ENCODE results near the gene FBN2. TPM values are rescaled to one million over a fixed set of nuclear protein-coding genes. Genes with fewer than 3 reads are reported as not detected.
A peak's percentile ranks its signal among the peaks of the same experiment; 100 is the strongest.
"Not testable (repeated sequence)": the region's sequence is repeated elsewhere in the genome, so short reads cannot be mapped to it uniquely, and the experiment has no call there.

FBN2 gene
- total and polyA plus RNA-seq, 2 of the 4 experiments (the other 2 are of a cell fraction): 26.7 to 69.0 TPM

DNA sequence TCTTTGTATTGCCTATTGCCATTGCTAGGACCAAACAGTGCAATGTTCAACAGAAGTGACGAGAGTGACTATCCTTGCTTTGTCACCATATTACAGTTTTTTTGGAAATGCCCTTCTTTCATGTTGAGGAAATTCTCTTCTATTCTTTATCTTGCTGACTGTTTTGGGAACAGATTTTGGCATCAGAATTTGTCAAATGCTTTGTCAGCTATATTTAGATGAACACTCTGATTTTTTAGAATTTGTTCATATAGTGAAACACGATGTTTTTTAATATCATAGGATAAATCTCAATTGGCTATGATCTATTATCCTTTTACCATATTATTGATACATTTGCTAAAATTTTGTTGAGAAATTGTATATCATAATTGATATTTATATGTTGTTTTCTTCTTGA, 31.4 kb downstream of the FBN2 start:
- ChIA-PET POLR2A (ENCODE audit: unreplicated experiment) (no interaction called here), CTCF (no interaction called here)
- Histone ChIP-seq H2AK5ac (ENCODE audit: low read depth, low read length) (no peak overlapping the region), H2BK20ac (ENCODE audit: low read depth, low read length) (no peak overlapping the region), H4K5ac (ENCODE audit: low read depth, low read length) (no peak overlapping the region), H3K4me2 (ENCODE audit: low read depth, low read length) (no peak overlapping the region), H3K9me3 (ENCODE audit: control insufficient read depth, insufficient read depth, low read length) (no peaks in the 10 kb centered on the region), H3K9ac (ENCODE audit: low read depth, low read length) (no peak overlapping the region), H3K27me3 (ENCODE audit: control insufficient read depth, insufficient read depth, low read length) (no peaks in the 10 kb centered on the region), H3K4me3 (ENCODE audit: insufficient read depth, low read depth, low read length) (no peak overlapping the region), H2AK9ac (replicated peaks; ENCODE audit: low read depth, low read length, poor library complexity) (no peak overlapping the region), H3K36me3 (ENCODE audit: control insufficient read depth, insufficient read depth, low read length) (peaks cover 6% of the 10 kb centered on the region; the same call in 1 of the 2 replicates), H3K23ac (ENCODE audit: low read depth, low read length) (no peak overlapping the region), H4K20me1 (ENCODE audit: insufficient read depth, low read length) (no peaks in the 10 kb centered on the region), H3K18ac (ENCODE audit: low read depth, low read length) (no peak overlapping the region), H3K27ac (ENCODE audit: insufficient read depth, low read length) (no peak overlapping the region), H2AFZ (replicated peaks; ENCODE audit: low read length, poor library complexity) (no peak overlapping the region), H3K14ac (replicated peaks; ENCODE audit: low read depth, low read length) (no peak overlapping the region), H2BK120ac (ENCODE audit: low read depth, low read length) (no peak overlapping the region), H3K56ac (ENCODE audit: extremely low read depth, insufficient read depth, low read length) (no peak overlapping the region), H3K9me1 (ENCODE audit: insufficient read depth, low read length) (no peaks in the 10 kb centered on the region), H4K8ac (ENCODE audit: low read depth in 2 of 2, low read length in 2 of 2) (no peak overlapping the region), H2BK5ac (ENCODE audit: low read depth, low read length, poor library complexity, severe bottlenecking) (no peak overlapping the region), H3K4me1 (ENCODE audit: control insufficient read depth, insufficient read depth, low read length) (no peaks in the 10 kb centered on the region), H4K91ac (ENCODE audit: insufficient read depth, low read depth, low read length) (no peak overlapping the region), H3K4ac (ENCODE audit: low read depth, low read length) (no peak overlapping the region), H2BK15ac (ENCODE audit: low read depth, low read length) (no peak overlapping the region), H3K79me1 (ENCODE audit: low read depth in 1 of 2, low read length in 2 of 2) (no peaks in the 10 kb centered on the region)
- TF ChIP-seq MAFK (IDR thresholded peaks at IDR 0.05; ENCODE audit: low read depth, low read length) (peak; percentile 75), RAD21 (IDR thresholded peaks at IDR 0.05; ENCODE audit: low read length) (no peak)
- DNase-seq (no peak), ATAC-seq (ENCODE audit: low read depth) (no peak)
- dilution Hi-C loops (cut with HindIII; ENCODE audit: low sequenced_read_pairs, unreplicated experiment) (no loop called here), intact Hi-C loops (cut with micrococcal nuclease) (no loop called here), in situ Hi-C loops (cut with MboI; ENCODE audit: low sequenced_read_pairs) (loop anchor here (25.0 kb wide), 1 partner anchor 331 kb away; no protein-coding TSS in a partner anchor)
- no CpG with 5 or more reads among the region's 2 CpGs for WGBS, 2 experiments (ENCODE audit: extremely low coverage in 2 of 2, insufficient read length in 1 of 2)
- BruUV-seq (replicated peaks): no TSS peak

DNA sequence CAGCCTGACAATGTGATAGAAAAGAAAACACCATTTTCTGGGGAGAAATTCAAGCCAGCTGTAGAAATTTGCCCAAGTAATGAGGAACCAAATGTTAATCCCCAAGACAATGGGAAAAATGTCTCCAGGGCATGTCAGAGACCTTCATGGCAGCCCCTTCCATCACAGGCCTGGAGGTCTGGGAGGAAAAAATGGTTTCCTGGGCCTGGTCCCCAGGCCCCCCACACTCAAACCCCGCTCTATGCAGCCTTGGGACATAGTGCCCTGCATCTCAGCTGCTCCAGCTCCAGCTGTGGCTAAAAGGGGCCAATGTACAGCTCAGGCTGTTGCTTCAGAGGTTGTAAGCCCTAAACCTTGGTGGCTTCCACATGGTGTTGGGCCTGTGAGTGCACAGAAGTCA, 34.3 kb downstream of the FBN2 start:
- H2BK5ac ChIP-seq (ENCODE audit: low read depth, low read length, poor library complexity, severe bottlenecking); H3K23ac ChIP-seq (ENCODE audit: low read depth, low read length); BruUV-seq (replicated peaks); H3K4me3 ChIP-seq (ENCODE audit: insufficient read depth, low read depth, low read length); H2AFZ ChIP-seq (replicated peaks; ENCODE audit: low read length, poor library complexity); H2BK20ac ChIP-seq (ENCODE audit: low read depth, low read length); POLR2A ChIA-PET (ENCODE audit: unreplicated experiment); H2BK120ac ChIP-seq (ENCODE audit: low read depth, low read length); H3K14ac ChIP-seq (replicated peaks; ENCODE audit: low read depth, low read length); H3K9me1 ChIP-seq (ENCODE audit: insufficient read depth, low read length); H3K36me3 ChIP-seq (ENCODE audit: control insufficient read depth, insufficient read depth, low read length); H3K4ac ChIP-seq (ENCODE audit: low read depth, low read length); H3K27me3 ChIP-seq (ENCODE audit: control insufficient read depth, insufficient read depth, low read length); dilution Hi-C loops (cut with HindIII; ENCODE audit: low sequenced_read_pairs, unreplicated experiment); intact Hi-C loops (cut with micrococcal nuclease); H3K27ac ChIP-seq (ENCODE audit: insufficient read depth, low read length); H2BK15ac ChIP-seq (ENCODE audit: low read depth, low read length); H4K91ac ChIP-seq (ENCODE audit: insufficient read depth, low read depth, low read length); CTCF ChIA-PET; H3K9me3 ChIP-seq (ENCODE audit: control insufficient read depth, insufficient read depth, low read length); H3K56ac ChIP-seq (ENCODE audit: extremely low read depth, insufficient read depth, low read length); H2AK5ac ChIP-seq (ENCODE audit: low read depth, low read length); H4K5ac ChIP-seq (ENCODE audit: low read depth, low read length); DNase-seq; H3K79me1 ChIP-seq (ENCODE audit: low read depth in 1 of 2, low read length in 2 of 2); H4K20me1 ChIP-seq (ENCODE audit: insufficient read depth, low read length); H4K8ac ChIP-seq (ENCODE audit: low read depth in 2 of 2, low read length in 2 of 2); H3K4me1 ChIP-seq (ENCODE audit: control insufficient read depth, insufficient read depth, low read length); ATAC-seq (ENCODE audit: low read depth); H3K4me2 ChIP-seq (ENCODE audit: low read depth, low read length); H2AK9ac ChIP-seq (replicated peaks; ENCODE audit: low read depth, low read length, poor library complexity); H3K18ac ChIP-seq (ENCODE audit: low read depth, low read length); H3K9ac ChIP-seq (ENCODE audit: low read depth, low read length): not testable (repeated sequence)
- WGBS, 2 experiments (ENCODE audit: extremely low coverage in 2 of 2, insufficient read length in 1 of 2): no CpG with 5 or more reads among the region's 1 CpG
- in situ Hi-C loops (cut with MboI; ENCODE audit: low sequenced_read_pairs): loop anchor here (5.0 to 25.0 kb wide), 2 partner anchors 291 to 334 kb away; no protein-coding TSS in a partner anchor
